Mesendoderm (in vitro differentiated cells): ENCODE data around the gene GCHFR.

Source experiments
- DNase-seq: peaks from one replicate; pipeline ENCODE4 v3.0.0; 2013
- H2AK5ac ChIP-seq: 2 replicates; pipeline ENCODE4 v1.6.1; 2013; ENCODE audit warnings: low read length, inconsistent platforms
- H2BK120ac ChIP-seq: 2 replicates; pipeline ENCODE4 v1.6.1; 2013; ENCODE audit warnings: low read depth, mild to moderate bottlenecking, low read length, moderate library complexity, mixed read lengths
- H2BK15ac ChIP-seq: replicated peaks from 2 replicates; pipeline ENCODE4 v1.6.1; 2013; ENCODE audit warnings: low read depth, mild to moderate bottlenecking, moderate library complexity
- H2BK5ac ChIP-seq: 2 replicates; pipeline ENCODE4 v1.6.1; 2013; ENCODE audit warnings: low read length, inconsistent platforms
- H3K18ac ChIP-seq: 2 replicates; pipeline ENCODE4 v1.6.1; 2013; ENCODE audit warnings: mild to moderate bottlenecking, low read length, mixed read lengths
- H3K23ac ChIP-seq: one replicate; pipeline ENCODE4 v1.6.1; 2013; ENCODE audit warnings: low read length
- H3K27ac ChIP-seq: 2 replicates; pipeline ENCODE4 v1.5.1; 2013; ENCODE audit warnings: low read depth, mild to moderate bottlenecking, inconsistent platforms, low read length, moderate library complexity
- H3K27me3 ChIP-seq: 2 replicates; pipeline ENCODE4 v1.6.1; 2013; ENCODE audit warnings: low read length, control low read depth, mild to moderate bottlenecking, inconsistent platforms; ENCODE audit not compliant: insufficient read depth, poor library complexity
- H3K36me3 ChIP-seq: 2 replicates; pipeline ENCODE4 v1.6.1; 2013; ENCODE audit warnings: low read length, inconsistent platforms; ENCODE audit not compliant: control insufficient read depth, insufficient read depth
- H3K4ac ChIP-seq: one replicate; pipeline ENCODE4 v1.6.1; 2013; ENCODE audit warnings: low read depth, mild to moderate bottlenecking, low read length, moderate library complexity
- H3K4me1 ChIP-seq: 2 replicates; pipeline ENCODE4 v1.6.1; 2013; ENCODE audit warnings: low read depth, low read length, inconsistent platforms; ENCODE audit not compliant: control insufficient read depth
- H3K4me2 ChIP-seq: 2 replicates; pipeline ENCODE4 v1.6.1; 2013; ENCODE audit warnings: low read length
- H3K4me3 ChIP-seq: 2 replicates; pipeline ENCODE4 v1.5.1; 2013; ENCODE audit warnings: mild to moderate bottlenecking, low read length
- H3K56ac ChIP-seq: one replicate; pipeline ENCODE4 v1.6.1; 2013; ENCODE audit warnings: low read length
- H3K79me1 ChIP-seq: 2 replicates; pipeline ENCODE4 v1.6.1; 2013; ENCODE audit warnings: low read length, inconsistent platforms
- H3K79me2 ChIP-seq: 2 replicates; pipeline ENCODE4 v1.6.1; 2013; ENCODE audit warnings: mild to moderate bottlenecking, low read length; ENCODE audit not compliant: control insufficient read depth, insufficient read depth
- H3K9ac ChIP-seq: 2 replicates; pipeline ENCODE4 v1.6.1; 2013; ENCODE audit warnings: low read length, inconsistent platforms
- H4K5ac ChIP-seq: one replicate; pipeline ENCODE4 v1.6.1; 2013; ENCODE audit warnings: low read length
- H4K8ac ChIP-seq: one replicate; pipeline ENCODE4 v1.6.1; 2013; ENCODE audit warnings: low read depth, mild to moderate bottlenecking, control low read depth, low read length, moderate library complexity
- WGBS: extraction: QIAGEN DNeasy Blood & Tissue Kit; methylation state at CpG from one replicate; pipeline ENCODE4 v1.1.7; 2013; ENCODE audit warnings: low lambda C conversion rate, missing lambda C conversion rate; ENCODE audit not compliant: insufficient coverage; ENCODE audit errors: extremely low coverage; 5-methylcytosine and 5-hydroxymethylcytosine counted together

GCHFR gene

DNA sequence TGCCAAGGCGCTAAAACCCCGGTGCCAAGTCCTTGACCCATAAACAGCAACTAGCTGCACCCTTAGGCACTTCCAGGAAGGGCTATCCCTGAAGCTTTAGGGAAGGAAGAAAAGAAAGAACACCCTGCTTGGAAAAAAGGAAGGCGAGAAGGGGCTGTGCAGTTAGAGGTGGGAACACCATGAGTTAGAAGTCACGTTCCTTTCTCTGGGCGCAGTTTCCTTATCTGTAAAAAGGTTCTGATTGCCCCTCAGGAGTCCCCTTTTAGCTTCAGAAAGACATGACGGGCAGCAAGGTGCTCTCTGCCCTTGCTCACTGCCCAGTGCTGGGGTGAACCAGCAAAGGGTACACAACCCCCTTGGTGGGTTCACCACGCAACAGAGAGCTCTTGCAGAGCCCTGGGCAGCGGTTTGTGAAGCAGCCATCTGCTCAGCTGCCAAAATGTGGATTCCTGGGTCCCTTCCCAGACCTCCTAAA lies 798 bp downstream of the GCHFR start:
- H3K4me3 ChIP-seq = peak overlapping the region; percentile 63
- WGBS = no CpG with 5 or more reads among the region's 8 CpGs
- no peaks in the 10 kb centered on the region for H3K79me1 ChIP-seq
- no peak overlapping the region for H4K5ac ChIP-seq
- H3K4ac ChIP-seq = no peak overlapping the region
- no peak overlapping the region for H2BK120ac ChIP-seq
- H2BK15ac ChIP-seq = no peak overlapping the region
- H3K23ac ChIP-seq = no peak overlapping the region
- H2BK5ac ChIP-seq = no peak overlapping the region
- H3K27ac ChIP-seq = peak overlapping the region; percentile 25
- no peaks in the 10 kb centered on the region for H3K27me3 ChIP-seq
- peaks cover 9% of the 10 kb centered on the region for H3K4me1 ChIP-seq
- H2AK5ac ChIP-seq = peak overlapping the region; percentile 46
- peak overlapping the region; percentile 89 for H3K56ac ChIP-seq
- H3K4me2 ChIP-seq = peak overlapping the region; percentile 82
- H3K18ac ChIP-seq = no peak overlapping the region
- DNase-seq = no peak
- H3K9ac ChIP-seq = peak overlapping the region; percentile 76
- no peaks in the 10 kb centered on the region for H3K36me3 ChIP-seq
- no peak overlapping the region for H4K8ac ChIP-seq
- H3K79me2 ChIP-seq = no peaks in the 10 kb centered on the region

DNA sequence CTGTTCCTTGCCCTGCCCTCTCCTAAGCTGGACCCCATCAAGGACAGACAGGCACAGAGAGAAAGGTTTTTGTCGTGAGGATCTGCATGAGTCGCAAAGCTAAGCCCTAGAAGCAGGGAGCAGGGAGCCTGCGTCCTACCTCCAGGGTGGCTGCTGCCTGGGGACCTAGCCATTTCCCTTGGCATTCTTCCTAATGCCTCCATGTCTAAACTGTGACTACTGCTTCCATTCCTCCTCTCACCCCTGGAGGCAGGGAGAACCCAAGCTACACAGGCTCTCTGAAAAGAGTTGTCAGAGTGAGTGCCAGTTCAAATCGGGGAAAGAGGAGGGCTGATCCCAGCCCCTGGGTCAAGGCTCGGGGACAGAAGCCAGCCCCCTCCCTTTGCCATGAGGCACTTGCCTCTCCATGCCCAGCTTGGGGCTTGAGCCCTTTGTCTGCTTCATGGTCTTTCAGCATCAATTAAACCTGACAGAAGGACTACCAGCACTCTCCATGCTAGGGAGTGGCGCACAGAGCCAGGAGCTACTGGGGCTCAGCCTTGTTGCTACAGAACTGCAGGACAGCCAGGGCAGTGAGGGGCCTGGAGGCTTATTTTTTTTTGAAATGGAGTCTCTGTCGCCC lies 2.4 kb downstream of the GCHFR start:
- Histone ChIP-seq H3K4me3 (no peak overlapping the region), H3K4ac (no peak overlapping the region), H3K18ac (no peak overlapping the region), H2AK5ac (no peak overlapping the region), H3K4me2 (no peak overlapping the region), H2BK15ac (no peak overlapping the region), H4K8ac (no peak overlapping the region), H2BK120ac (no peak overlapping the region), H3K27ac (no peak overlapping the region), H2BK5ac (no peak overlapping the region), H3K79me2 (no peaks in the 10 kb centered on the region), H3K23ac (no peak overlapping the region), H3K4me1 (peaks cover 9% of the 10 kb centered on the region), H3K9ac (peak overlapping the region; percentile 9), H3K79me1 (no peaks in the 10 kb centered on the region), H3K36me3 (no peaks in the 10 kb centered on the region), H3K27me3 (no peaks in the 10 kb centered on the region), H3K56ac (peak overlapping the region; percentile 35), H4K5ac (no peak overlapping the region)
- WGBS = no CpG with 5 or more reads among the region's 7 CpGs
- DNase-seq = no peak

- Histone ChIP-seq H3K56ac (peak overlapping the region; percentile 56), H3K4me2 (no peak overlapping the region), H3K4me1 (peaks cover 9% of the 10 kb centered on the region), H2BK5ac (no peak overlapping the region), H3K18ac (no peak overlapping the region), H3K27ac (no peak overlapping the region), H3K79me1 (no peaks in the 10 kb centered on the region), H4K8ac (no peak overlapping the region), H4K5ac (no peak overlapping the region), H3K4ac (no peak overlapping the region), H3K27me3 (no peaks in the 10 kb centered on the region), H2BK15ac (no peak overlapping the region), H3K36me3 (no peaks in the 10 kb centered on the region), H2BK120ac (no peak overlapping the region), H3K79me2 (no peaks in the 10 kb centered on the region), H3K23ac (peak overlapping the region; percentile 39), H2AK5ac (no peak overlapping the region), H3K9ac (no peak overlapping the region), H3K4me3 (no peak overlapping the region)
- no CpG with 5 or more reads among the region's 32 CpGs for WGBS
- no peak for DNase-seq
These were observed 3.3 kb downstream of the GCHFR start for GRCh38 chr15:40766906-40767837.

GRCh38 chr15:40767838-40768500 lies 4.1 kb downstream of the GCHFR start:
- H3K18ac ChIP-seq = no peak overlapping the region
- WGBS = no CpG with 5 or more reads among the region's 29 CpGs
- no peaks in the 10 kb centered on the region for H3K27me3 ChIP-seq
- H3K79me1 ChIP-seq = no peaks in the 10 kb centered on the region
- H3K36me3 ChIP-seq = no peaks in the 10 kb centered on the region
- no peak overlapping the region for H3K4me2 ChIP-seq
- no peaks in the 10 kb centered on the region for H3K79me2 ChIP-seq
- H3K23ac ChIP-seq = no peak overlapping the region
- no peak overlapping the region for H3K4ac ChIP-seq
- H3K56ac ChIP-seq = no peak overlapping the region
- H2BK15ac ChIP-seq = no peak overlapping the region
- H2BK5ac ChIP-seq = no peak overlapping the region
- no peak overlapping the region for H2BK120ac ChIP-seq
- no peak for DNase-seq
- no peak overlapping the region for H3K4me3 ChIP-seq
- no peak overlapping the region for H4K8ac ChIP-seq
- peaks cover 9% of the 10 kb centered on the region for H3K4me1 ChIP-seq
- H3K27ac ChIP-seq = no peak overlapping the region
- no peak overlapping the region for H3K9ac ChIP-seq
- H4K5ac ChIP-seq = no peak overlapping the region
- no peak overlapping the region for H2AK5ac ChIP-seq

DNA sequence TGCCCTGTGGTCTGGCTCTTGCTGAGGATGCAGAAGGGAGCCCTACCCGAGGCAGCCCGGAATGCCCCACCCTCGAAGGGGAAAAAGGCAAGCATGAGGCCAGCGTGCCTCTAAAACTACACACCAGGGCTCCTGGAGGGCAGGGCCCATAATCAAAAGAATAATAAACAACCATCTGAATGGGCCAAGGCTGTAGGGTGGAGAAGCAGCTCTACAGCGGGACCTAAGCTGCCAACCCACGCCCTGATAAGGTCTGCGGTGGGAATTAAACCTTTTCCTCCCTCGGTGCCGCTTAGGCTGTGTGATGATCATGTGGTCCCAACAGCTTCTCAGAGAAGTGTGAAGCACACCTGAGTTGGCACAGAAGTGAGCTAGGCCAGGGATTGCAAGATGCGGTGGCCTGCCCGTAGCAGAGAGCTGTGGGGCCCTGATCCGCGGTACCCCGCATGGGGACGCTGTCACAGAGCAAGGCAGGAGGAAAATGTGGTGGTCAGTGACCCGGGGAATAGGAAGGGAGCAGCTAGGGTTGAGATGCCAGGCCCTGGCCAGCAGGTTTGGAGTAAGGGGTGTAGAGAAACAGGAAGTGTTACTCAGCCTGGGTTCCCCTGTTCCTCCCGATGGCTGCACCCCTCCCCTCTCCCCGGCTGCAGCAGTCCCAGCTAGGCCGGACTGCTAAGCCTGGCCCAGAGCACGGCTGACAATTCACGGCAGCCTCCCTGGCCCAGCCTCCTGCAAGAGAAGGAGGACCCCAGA lies 4.8 kb downstream of the GCHFR start:
- H2BK15ac ChIP-seq = no peak overlapping the region
- no peak overlapping the region for H3K23ac ChIP-seq
- WGBS = no CpG with 5 or more reads among the region's 21 CpGs
- no peak overlapping the region for H3K18ac ChIP-seq
- no peak for DNase-seq
- no peak overlapping the region for H3K9ac ChIP-seq
- peaks cover 7% of the 10 kb centered on the region for H3K4me1 ChIP-seq
- H4K8ac ChIP-seq = no peak overlapping the region
- H2AK5ac ChIP-seq = no peak overlapping the region
- H3K27me3 ChIP-seq = no peaks in the 10 kb centered on the region
- no peak overlapping the region for H4K5ac ChIP-seq
- no peaks in the 10 kb centered on the region for H3K36me3 ChIP-seq
- H3K4me2 ChIP-seq = no peak overlapping the region
- no peak overlapping the region for H3K56ac ChIP-seq
- no peak overlapping the region for H2BK120ac ChIP-seq
- H3K4me3 ChIP-seq = no peak overlapping the region
- no peak overlapping the region for H2BK5ac ChIP-seq
- no peak overlapping the region for H3K4ac ChIP-seq
- H3K79me2 ChIP-seq = no peaks in the 10 kb centered on the region
- H3K27ac ChIP-seq = no peak overlapping the region
- no peaks in the 10 kb centered on the region for H3K79me1 ChIP-seq
